ENCODE results near the gene RASA2.

RASA2 gene

GRCh38 chr3:141498598-141499223 lies 11.9 kb downstream of the RASA2 start:
- H3K9ac ChIP-seq (ENCODE audit: low read depth, low read length): no peak overlapping the region
- H3K4me1 ChIP-seq (ENCODE audit: control insufficient read depth, insufficient read depth, low read length): no peaks in the 10 kb centered on the region
- no peaks in the 10 kb centered on the region for H3K9me3 ChIP-seq (ENCODE audit: control insufficient read depth, insufficient read depth, low read length)
- no peak overlapping the region for H3K27ac ChIP-seq (ENCODE audit: low read depth, low read length)
- H3K36me3 ChIP-seq (ENCODE audit: control insufficient read depth, insufficient read depth, low read length): no peaks in the 10 kb centered on the region; the same call in 1 of the 2 replicates
- no peak overlapping the region for H3K4me3 ChIP-seq (ENCODE audit: low read depth, low read length)
- no peaks in the 10 kb centered on the region for H3K27me3 ChIP-seq (ENCODE audit: control insufficient read depth, insufficient read depth, low read length)

- no peaks in the 10 kb centered on the region for H3K27me3 ChIP-seq (ENCODE audit: control insufficient read depth, insufficient read depth, low read length)
- H3K27ac ChIP-seq (ENCODE audit: low read depth, low read length): no peak overlapping the region
- no peaks in the 10 kb centered on the region for H3K4me1 ChIP-seq (ENCODE audit: control insufficient read depth, insufficient read depth, low read length)
- H3K4me3 ChIP-seq (ENCODE audit: low read depth, low read length): no peak overlapping the region
- no peaks in the 10 kb centered on the region for H3K9me3 ChIP-seq (ENCODE audit: control insufficient read depth, insufficient read depth, low read length)
- H3K9ac ChIP-seq (ENCODE audit: low read depth, low read length): no peak overlapping the region
- H3K36me3 ChIP-seq (ENCODE audit: control insufficient read depth, insufficient read depth, low read length): no peaks in the 10 kb centered on the region; the same call in 1 of the 2 replicates
Observed at GRCh38 chr3:141499284-141499683, 12.5 kb downstream of the RASA2 start.

- Histone ChIP-seq H3K36me3 (ENCODE audit: control insufficient read depth, insufficient read depth, low read length) (no peaks in the 10 kb centered on the region; the same call in 1 of the 2 replicates), H3K27ac (ENCODE audit: low read depth, low read length) (no peak overlapping the region), H3K4me1 (ENCODE audit: control insufficient read depth, insufficient read depth, low read length) (no peaks in the 10 kb centered on the region), H3K9ac (ENCODE audit: low read depth, low read length) (no peak overlapping the region), H3K27me3 (ENCODE audit: control insufficient read depth, insufficient read depth, low read length) (no peaks in the 10 kb centered on the region), H3K9me3 (ENCODE audit: control insufficient read depth, insufficient read depth, low read length) (no peaks in the 10 kb centered on the region), H3K4me3 (ENCODE audit: low read depth, low read length) (no peak overlapping the region)
Observed at GRCh38 chr3:141499965-141500364, 13.1 kb downstream of the RASA2 start.

- no peak overlapping the region for H3K27ac ChIP-seq (ENCODE audit: low read depth, low read length)
- H3K9me3 ChIP-seq (ENCODE audit: control insufficient read depth, insufficient read depth, low read length): no peaks in the 10 kb centered on the region
- no peaks in the 10 kb centered on the region for H3K4me1 ChIP-seq (ENCODE audit: control insufficient read depth, insufficient read depth, low read length)
- no peak overlapping the region for H3K4me3 ChIP-seq (ENCODE audit: low read depth, low read length)
- H3K36me3 ChIP-seq (ENCODE audit: control insufficient read depth, insufficient read depth, low read length): no peaks in the 10 kb centered on the region; the same call in 1 of the 2 replicates
- no peak overlapping the region for H3K9ac ChIP-seq (ENCODE audit: low read depth, low read length)
- no peaks in the 10 kb centered on the region for H3K27me3 ChIP-seq (ENCODE audit: control insufficient read depth, insufficient read depth, low read length)
Observed at GRCh38 chr3:141500397-141500796, 13.6 kb downstream of the RASA2 start.

DNA sequence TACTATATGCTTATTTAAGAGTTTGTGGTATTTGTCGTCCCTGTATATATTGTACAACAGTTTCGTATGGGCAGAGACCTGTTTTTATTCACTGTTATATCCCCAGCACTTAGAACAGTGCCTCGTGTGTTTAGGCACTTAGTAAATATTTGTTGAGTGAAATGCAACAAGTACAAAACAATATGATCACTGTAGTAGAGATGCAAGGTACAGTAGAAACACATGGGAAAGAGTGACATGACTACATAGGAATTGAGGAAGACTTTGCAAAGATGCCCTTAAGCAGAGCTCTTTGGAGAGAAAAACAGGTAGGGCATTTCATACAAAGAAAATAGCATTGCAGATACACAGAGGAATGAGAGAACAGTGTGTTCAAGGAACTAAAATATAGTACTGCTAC lies 18.3 kb downstream of the RASA2 start:
- Histone ChIP-seq H3K9me3 (ENCODE audit: control insufficient read depth, insufficient read depth, low read length) (no peaks in the 10 kb centered on the region), H3K36me3 (ENCODE audit: control insufficient read depth, insufficient read depth, low read length) (no peaks in the 10 kb centered on the region; the same call in 1 of the 2 replicates), H3K27me3 (ENCODE audit: control insufficient read depth, insufficient read depth, low read length) (no peaks in the 10 kb centered on the region), H3K4me1 (ENCODE audit: control insufficient read depth, insufficient read depth, low read length) (peaks cover 7% of the 10 kb centered on the region), H3K4me3 (ENCODE audit: low read depth, low read length) (no peak overlapping the region), H3K27ac (ENCODE audit: low read depth, low read length) (no peak overlapping the region), H3K9ac (ENCODE audit: low read depth, low read length) (no peak overlapping the region)

- Histone ChIP-seq H3K9me3 (ENCODE audit: control insufficient read depth, insufficient read depth, low read length) (no peaks in the 10 kb centered on the region), H3K4me3 (ENCODE audit: low read depth, low read length) (no peak overlapping the region), H3K4me1 (ENCODE audit: control insufficient read depth, insufficient read depth, low read length) (peaks cover 7% of the 10 kb centered on the region), H3K27ac (ENCODE audit: low read depth, low read length) (no peak overlapping the region), H3K27me3 (ENCODE audit: control insufficient read depth, insufficient read depth, low read length) (no peaks in the 10 kb centered on the region), H3K9ac (ENCODE audit: low read depth, low read length) (no peak overlapping the region), H3K36me3 (ENCODE audit: control insufficient read depth, insufficient read depth, low read length) (no peaks in the 10 kb centered on the region; the same call in 1 of the 2 replicates)
Observed at GRCh38 chr3:141506071-141506470, 19.2 kb downstream of the RASA2 start.

GRCh38 chr3:141507392-141508066 lies 20.7 kb downstream of the RASA2 start:
- H3K9ac ChIP-seq (ENCODE audit: low read depth, low read length): no peak overlapping the region
- H3K4me1 ChIP-seq (ENCODE audit: control insufficient read depth, insufficient read depth, low read length): peaks cover 7% of the 10 kb centered on the region
- H3K36me3 ChIP-seq (ENCODE audit: control insufficient read depth, insufficient read depth, low read length): no peaks in the 10 kb centered on the region; the same call in 1 of the 2 replicates
- no peaks in the 10 kb centered on the region for H3K9me3 ChIP-seq (ENCODE audit: control insufficient read depth, insufficient read depth, low read length)
- no peak overlapping the region for H3K27ac ChIP-seq (ENCODE audit: low read depth, low read length)
- no peaks in the 10 kb centered on the region for H3K27me3 ChIP-seq (ENCODE audit: control insufficient read depth, insufficient read depth, low read length)
- H3K4me3 ChIP-seq (ENCODE audit: low read depth, low read length): no peak overlapping the region

DNA sequence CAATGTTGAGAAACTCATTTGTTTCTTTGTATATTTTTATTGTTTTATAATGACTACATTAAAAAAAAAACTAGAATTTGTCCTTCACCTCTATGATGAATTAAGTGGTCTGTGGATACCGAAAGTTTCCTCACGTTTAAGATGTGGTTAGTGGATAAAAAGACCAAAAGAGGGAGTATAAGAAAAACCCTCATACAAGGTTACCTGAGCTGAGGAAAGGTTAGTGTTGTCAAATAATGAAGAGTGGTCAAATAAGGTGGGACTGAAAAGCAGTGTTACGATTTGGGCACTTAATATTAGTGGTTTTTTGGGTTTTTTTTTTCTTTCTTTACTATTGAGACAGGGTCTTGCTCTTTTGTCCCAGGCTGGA lies 21.2 kb downstream of the RASA2 start:
- Histone ChIP-seq H3K9ac (ENCODE audit: low read depth, low read length) (no peak overlapping the region), H3K4me3 (ENCODE audit: low read depth, low read length) (no peak overlapping the region), H3K27me3 (ENCODE audit: control insufficient read depth, insufficient read depth, low read length) (no peaks in the 10 kb centered on the region), H3K27ac (ENCODE audit: low read depth, low read length) (no peak overlapping the region), H3K36me3 (ENCODE audit: control insufficient read depth, insufficient read depth, low read length) (no peaks in the 10 kb centered on the region; the same call in 1 of the 2 replicates), H3K4me1 (ENCODE audit: control insufficient read depth, insufficient read depth, low read length) (peaks cover 7% of the 10 kb centered on the region), H3K9me3 (ENCODE audit: control insufficient read depth, insufficient read depth, low read length) (no peaks in the 10 kb centered on the region)

GRCh38 chr3:141511361-141511760 lies 24.5 kb downstream of the RASA2 start:
- Histone ChIP-seq H3K9me3 (ENCODE audit: control insufficient read depth, insufficient read depth, low read length) (no peaks in the 10 kb centered on the region), H3K4me3 (ENCODE audit: low read depth, low read length) (no peak overlapping the region), H3K4me1 (ENCODE audit: control insufficient read depth, insufficient read depth, low read length) (peaks cover 7% of the 10 kb centered on the region), H3K27me3 (ENCODE audit: control insufficient read depth, insufficient read depth, low read length) (no peaks in the 10 kb centered on the region), H3K9ac (ENCODE audit: low read depth, low read length) (no peak overlapping the region), H3K27ac (ENCODE audit: low read depth, low read length) (no peak overlapping the region), H3K36me3 (ENCODE audit: control insufficient read depth, insufficient read depth, low read length) (peaks cover 16% of the 10 kb centered on the region)

GRCh38 chr3:141514382-141514781 lies 27.6 kb downstream of the RASA2 start:
- peaks cover 40% of the 10 kb centered on the region for H3K36me3 ChIP-seq (ENCODE audit: control insufficient read depth, insufficient read depth, low read length)
- H3K9me3 ChIP-seq (ENCODE audit: control insufficient read depth, insufficient read depth, low read length): no peaks in the 10 kb centered on the region; the same call in 1 of the 2 replicates
- no peak overlapping the region for H3K27ac ChIP-seq (ENCODE audit: low read depth, low read length)
- H3K4me3 ChIP-seq (ENCODE audit: low read depth, low read length): no peak overlapping the region
- no peaks in the 10 kb centered on the region for H3K27me3 ChIP-seq (ENCODE audit: control insufficient read depth, insufficient read depth, low read length)
- H3K9ac ChIP-seq (ENCODE audit: low read depth, low read length): no peak overlapping the region
- no peaks in the 10 kb centered on the region for H3K4me1 ChIP-seq (ENCODE audit: control insufficient read depth, insufficient read depth, low read length)

DNA sequence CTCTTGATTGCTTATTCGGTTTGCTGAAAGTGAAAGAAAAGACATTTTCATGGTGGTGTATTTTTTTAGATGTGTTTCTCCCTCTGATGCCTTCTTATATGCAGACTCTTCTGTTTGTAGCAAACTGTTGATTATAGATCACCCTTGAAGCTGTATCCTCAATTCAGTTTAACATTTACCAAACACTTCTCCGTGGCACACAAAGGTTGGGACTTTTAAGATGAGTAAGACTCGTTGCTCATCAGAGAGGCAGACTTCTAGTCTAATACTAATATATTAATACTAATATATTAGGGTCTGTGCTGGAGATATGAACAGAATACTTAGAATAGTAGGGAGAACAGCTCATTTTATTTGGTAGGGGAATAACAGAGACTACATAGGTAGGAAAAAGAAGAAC lies 32.8 kb downstream of the RASA2 start:
- Histone ChIP-seq H3K27ac (ENCODE audit: low read depth, low read length) (no peak overlapping the region), H3K36me3 (ENCODE audit: control insufficient read depth, insufficient read depth, low read length) (peaks cover 44% of the 10 kb centered on the region), H3K27me3 (ENCODE audit: control insufficient read depth, insufficient read depth, low read length) (no peaks in the 10 kb centered on the region)

More for the DNA sequence above, 32.8 kb downstream of the RASA2 start:
- no peaks in the 10 kb centered on the region for H3K4me1 ChIP-seq (ENCODE audit: control insufficient read depth, insufficient read depth, low read length)
- no peak overlapping the region for H3K9ac ChIP-seq (ENCODE audit: low read depth, low read length)
- no peaks in the 10 kb centered on the region; the same call in 1 of the 2 replicates for H3K9me3 ChIP-seq (ENCODE audit: control insufficient read depth, insufficient read depth, low read length)
- no peak overlapping the region for H3K4me3 ChIP-seq (ENCODE audit: low read depth, low read length)

Measured in HUES48 (cell line).